HG03095 (cell line): ENCODE results near the gene TRPC3.

Experiments used
- ATAC-seq: cut with Tn5 transposase; IDR thresholded peaks from one replicate; pipeline ENCODE4 v1.9.1; 2021; ENCODE audit warnings: moderate library complexity; ENCODE audit not compliant: unreplicated experiment

TRPC3 gene

DNA sequence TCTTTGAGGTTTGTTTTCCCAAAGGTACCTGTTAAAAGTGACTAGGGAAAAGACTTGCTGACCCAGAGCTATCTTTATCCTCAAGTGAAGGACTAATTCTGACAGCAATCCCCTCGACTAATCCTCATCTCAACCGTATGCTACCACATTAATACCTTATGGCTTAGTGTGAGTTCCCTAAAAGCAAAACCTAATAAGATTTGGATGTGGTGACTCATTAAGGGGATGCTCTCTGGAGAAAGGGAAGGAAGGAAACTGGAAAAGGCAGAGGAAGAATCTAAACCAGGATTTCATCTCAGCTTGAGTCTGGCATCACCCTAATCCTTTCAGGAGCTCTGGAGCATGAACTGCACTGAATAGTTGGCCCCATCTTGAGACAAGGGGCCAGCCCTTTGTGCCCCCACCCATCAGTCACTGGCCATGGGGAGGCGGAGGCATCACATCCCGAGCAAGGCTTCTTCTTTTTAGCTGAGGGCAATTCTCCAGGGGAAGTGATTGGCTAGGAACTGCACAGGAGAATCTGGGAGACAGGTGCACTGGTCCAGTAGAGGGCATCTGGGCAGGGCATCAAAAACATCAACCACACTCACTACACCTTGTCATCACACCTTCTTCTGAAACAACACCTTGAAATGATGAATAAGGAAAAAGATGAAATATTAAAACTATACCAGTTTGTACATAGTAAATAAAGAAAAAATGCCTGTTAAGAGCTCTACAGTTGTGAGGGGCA lies 74.7 kb downstream of the TRPC3 start:
- ATAC-seq: no peak

DNA sequence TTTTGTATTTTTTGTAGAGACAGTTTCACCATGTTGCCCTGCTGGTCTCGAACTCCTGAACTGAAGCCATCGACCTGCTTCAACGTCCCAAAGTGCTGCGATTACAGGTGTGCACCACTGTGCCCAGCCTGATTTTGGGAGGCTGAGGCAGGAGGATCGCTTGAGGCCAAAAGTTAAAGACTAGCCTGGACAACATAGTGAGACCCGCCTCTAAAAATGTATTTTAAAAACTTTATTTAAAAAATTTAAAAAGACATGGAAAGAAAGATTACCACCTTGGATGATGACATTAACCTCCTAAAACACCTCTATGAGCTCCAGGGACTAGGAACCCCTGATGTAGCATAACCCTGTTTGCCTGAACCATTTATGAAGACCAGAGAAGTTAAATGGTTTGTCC lies 75.8 kb downstream of the TRPC3 start:
- no peak for ATAC-seq

DNA sequence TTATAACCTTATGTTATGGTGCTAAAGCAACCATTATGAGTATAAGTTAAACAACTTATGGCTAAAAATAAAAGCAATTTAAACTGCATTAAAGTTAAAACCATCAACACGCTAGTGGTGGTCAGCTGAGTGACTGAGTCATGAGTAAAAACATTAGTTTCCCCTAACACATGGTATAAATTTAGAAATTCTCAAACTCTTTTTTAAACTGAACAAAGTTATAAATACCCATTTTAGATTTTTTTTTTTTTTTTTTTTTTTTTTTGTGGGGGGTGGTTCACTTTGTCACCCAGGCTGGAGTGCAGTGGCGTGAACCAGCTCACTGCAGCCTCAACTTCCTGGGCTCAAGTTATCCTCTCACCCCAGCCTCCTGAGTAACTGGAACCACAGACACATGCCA lies 76.2 kb downstream of the TRPC3 start:
- no peak for ATAC-seq

DNA sequence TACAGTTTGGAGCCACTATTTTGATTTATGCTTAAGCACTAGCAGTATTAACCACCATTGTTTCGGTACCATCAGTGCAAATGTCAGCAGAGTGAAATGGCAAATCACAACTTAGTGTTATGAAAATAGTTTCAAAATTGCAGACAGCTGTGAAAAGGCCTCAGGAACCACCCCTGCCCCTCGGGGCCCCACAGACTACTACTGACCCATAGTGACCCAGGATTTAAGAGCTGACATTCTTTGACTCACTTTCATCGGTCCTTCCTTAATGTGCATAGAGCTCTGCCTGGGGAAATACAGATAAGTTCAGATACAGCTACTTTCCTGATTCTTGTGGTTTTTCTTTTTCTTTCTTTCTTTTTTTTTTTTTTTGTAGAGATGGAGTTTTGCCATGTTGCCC lies 78.3 kb downstream of the TRPC3 start:
- no peak for ATAC-seq

DNA sequence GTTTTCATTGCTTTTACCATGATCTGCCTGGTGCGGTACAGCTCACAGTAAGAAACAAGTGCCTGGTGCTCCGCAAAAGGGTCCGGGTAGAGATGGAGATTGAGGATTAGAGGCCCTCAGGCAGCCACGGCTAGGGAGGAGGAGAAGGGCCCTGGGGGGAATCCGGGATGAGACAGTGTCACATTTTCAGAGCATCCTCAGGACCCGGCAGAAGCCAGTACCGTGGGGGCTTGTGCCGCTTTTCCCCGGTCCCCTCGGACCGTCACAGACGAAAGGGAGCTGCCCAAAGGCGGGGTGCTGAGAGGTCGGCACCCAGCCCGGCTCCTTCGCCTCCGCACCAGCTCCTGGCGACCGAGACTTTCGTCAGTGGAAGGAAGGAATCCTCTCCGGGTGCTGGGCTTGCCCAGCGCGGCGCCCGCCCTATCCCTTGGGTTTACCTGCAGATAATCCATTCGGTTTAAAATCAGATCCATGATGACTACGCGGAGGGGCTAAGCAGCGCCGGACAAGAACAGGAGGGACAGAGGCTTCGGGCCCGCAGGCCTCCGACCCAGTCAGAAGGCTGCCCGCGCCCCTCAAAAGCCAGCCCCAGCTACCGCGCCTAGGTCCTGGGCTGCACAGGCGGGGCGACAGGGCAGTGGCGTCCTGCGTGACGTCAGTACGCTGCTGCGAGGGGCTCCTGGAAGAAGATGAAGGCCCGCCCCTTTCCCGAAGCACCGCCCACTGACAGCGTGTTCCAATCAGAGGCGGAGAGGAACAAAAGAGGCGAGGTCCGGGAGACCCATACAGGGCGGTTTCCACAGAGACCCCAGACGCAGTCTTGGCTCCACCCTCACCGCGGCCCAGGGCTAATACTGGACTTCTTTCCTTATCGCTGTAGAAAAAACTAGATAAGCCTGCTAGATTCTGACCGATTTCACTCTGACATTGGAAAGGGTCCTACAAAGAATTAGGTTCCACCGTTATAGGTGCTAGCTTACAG lies 81.7 kb downstream of the TRPC3 start, which contains the start of gene BBS7:
Gene BBS7 (minus strand): TSS at position 634 of the 982 bp plus-strand sequence. CDS start 161 bp downstream, at position 473.
- ATAC-seq: peak; percentile 100

DNA sequence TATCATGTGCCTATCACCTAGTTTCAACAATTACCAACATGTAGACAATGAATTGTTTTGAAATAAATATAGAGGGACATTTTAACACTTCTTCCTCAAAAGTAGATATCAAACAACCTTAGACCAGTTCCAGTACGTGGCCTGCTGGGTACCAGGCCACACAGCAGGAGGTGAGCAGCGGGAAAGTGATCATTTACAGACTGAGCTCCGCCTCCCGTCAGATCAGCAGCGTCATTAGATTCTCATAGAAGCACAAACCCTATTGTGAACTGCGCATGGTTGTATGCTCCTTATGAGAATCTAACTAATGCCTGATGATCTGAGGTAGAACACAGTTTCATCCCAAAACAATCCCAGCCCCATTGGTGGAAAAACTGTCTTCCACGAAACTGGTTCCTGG lies 88.1 kb downstream of the TRPC3 start:
- ATAC-seq: no peak

DNA sequence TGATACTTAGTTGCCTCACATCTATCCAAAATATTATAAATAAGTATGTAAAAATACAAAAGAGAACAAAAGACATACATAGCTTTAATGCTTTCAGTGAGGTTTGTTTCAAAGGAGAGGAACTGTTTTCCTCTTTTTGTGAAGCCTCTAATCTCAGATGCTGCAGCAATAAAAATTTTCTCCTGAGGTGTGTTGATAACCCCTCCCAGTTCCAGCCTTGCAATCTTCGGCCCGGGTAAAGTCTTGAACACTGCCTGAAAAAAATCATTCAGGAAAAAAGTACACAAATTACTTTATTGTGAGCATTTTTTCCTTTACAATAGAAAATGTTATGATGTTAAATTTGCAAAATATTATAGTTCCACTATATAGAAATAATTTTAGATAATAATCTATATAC lies 90.4 kb downstream of the TRPC3 start:
- ATAC-seq: no peak

DNA sequence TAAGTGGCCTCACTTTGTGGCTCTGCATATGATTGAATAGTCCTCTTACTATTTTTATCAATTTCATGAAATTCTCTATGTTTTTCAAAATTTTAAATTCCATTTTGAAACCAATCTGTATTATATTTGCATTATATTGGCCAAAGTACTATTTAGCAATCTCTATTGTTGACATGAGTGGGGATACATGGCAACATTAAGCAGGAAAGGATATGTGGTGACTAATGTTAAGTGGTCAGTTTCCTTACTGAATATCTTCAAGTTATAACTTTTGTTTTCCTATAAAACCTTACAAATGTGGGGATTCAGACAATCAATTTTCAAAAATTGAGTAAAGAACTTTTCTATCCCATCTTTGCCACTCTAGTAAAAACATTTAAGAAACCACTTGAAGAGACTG lies 91.7 kb downstream of the TRPC3 start:
- ATAC-seq: no peak

DNA sequence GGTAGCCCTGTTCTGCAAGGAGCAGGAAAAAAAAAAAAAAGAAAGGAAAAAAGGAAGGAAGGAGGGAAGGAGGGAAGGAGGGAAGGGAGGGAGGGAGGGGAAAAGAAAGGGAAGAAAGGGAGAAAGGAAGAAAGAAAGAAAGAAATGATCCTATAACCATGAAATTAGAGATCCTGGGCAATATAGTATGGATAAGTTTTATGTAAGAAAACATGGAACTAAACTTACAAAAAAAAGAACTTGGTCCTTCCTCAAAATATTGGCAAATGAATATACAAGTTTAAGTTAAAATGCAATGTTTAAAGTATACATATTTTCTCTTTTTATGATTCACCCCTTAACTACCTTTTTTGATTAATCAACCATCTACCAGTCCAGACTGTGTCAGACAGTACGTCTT lies 100.5 kb downstream of the TRPC3 start:
- no peak for ATAC-seq

DNA sequence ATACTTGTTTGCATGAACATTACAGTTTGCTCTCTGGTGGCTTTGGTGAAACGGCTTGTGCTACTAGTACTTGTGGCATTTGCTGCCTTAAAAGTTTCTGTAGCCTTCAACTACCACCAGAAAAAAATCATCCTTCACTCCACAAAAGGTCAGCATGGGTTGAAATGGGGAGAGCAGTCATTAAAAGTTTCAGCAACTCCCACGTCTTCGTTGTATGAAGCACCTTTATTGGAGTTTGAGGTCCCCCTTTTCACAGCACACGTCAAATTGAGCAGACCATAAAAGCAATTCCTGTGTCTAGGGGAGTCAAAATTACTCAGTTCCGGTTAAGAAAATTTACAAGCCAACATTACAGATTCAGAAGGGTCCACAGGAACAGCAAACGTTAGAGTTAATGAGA lies 105.2 kb downstream of the TRPC3 start:
- no peak for ATAC-seq

DNA sequence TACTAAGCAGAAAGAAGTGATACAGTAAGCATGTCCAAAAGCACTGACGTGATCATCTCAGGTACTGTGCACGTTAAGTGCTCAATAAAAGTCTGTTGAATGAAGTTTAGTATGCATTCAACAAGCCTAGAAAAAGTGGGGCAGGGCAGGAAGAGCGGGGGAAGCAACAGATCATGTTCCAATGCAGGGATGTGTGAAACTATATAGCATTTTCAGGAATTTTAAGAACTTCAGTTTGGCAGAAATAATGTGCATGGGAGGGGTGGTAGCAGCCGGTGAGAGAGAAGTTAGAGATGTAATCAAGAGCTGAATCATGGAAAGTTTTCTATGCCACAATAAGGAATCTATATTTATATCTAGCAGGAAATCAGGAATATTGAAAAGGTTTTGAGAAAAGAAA lies 109.0 kb downstream of the TRPC3 start:
- ATAC-seq: no peak

DNA sequence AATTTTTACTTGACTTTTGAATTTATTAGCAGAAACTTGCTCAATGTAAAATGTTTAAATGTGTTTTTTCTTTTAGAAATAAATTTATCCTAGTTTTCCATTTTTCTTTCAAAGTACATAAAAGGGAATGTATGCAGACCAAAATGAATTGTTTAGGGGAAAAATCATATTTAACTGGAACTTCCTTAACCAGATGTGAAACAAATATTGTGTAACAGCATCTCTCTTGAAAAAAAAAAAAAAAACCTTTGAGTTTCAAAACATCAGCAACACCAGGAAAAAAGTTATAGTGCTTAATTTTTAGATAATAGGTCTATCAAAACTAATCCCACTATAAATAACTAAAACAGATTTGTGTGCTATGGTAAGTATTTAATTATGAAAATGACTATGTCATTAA lies 113.7 kb downstream of the TRPC3 start:
- ATAC-seq: no peak

DNA sequence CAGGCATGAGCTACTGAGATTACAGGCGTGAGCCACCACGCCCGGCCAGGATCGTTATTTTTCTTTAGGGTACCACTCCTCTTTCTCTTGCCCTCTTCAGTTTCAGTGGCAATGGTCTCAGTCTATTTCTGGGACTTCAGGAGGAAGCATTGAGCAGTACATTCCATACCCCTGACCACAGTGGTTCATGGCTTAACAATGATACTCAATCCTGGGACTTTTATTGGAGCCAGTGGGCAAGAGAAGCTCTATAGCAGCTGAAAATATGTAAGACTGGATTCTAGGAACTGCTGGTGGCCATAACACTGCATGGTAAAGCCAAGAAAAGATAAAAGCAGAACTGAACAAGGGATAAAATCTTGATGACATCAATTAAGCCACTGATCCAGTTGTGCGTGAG lies 122.3 kb downstream of the TRPC3 start:
- no peak for ATAC-seq
